ENCODE results near the gene ZCCHC8. TPM values are rescaled to one million over a fixed set of nuclear protein-coding genes. Genes with fewer than 3 reads are reported as not detected.

The ZCCHC8 gene
- total and polyA plus RNA-seq, 2 donors (not counting 3 experiments of a cell fraction or from before 2014, with no cell fraction given), result 10.0 to 24.4 TPM

- POLR2A ChIA-PET, result no interaction called here
- no peaks in the 10 kb centered on the region for H3K9me3 ChIP-seq (replicated peaks; ENCODE audit: control insufficient read depth, insufficient read depth, low read length)
- H2AFZ ChIP-seq (ENCODE audit: low read depth, low read length), result no peak overlapping the region
- intact Hi-C loops (cut with micrococcal nuclease), result no loop called here
- CTCF ChIA-PET, result interaction anchor here (1.5 to 4.6 kb wide), 3 partner anchors 27 to 44 kb away, joined by 5 to 41 read pairs (median 8); no protein-coding TSS in a partner anchor
- no peak overlapping the region for H3K4me2 ChIP-seq (ENCODE audit: insufficient read depth, low read length)
- no peaks in the 10 kb centered on the region for H4K20me1 ChIP-seq (replicated peaks; ENCODE audit: control insufficient read depth, extremely low read depth, insufficient read depth, low read length)
- no peak overlapping the region for H3K9ac ChIP-seq (replicated peaks; ENCODE audit: extremely low read depth, insufficient read depth, low read length)
- no peak for TF ChIP-seq MAX (IDR thresholded peaks at IDR 0.05; ENCODE audit: insufficient read depth, insufficient read length)
- TF ChIP-seq JUN (IDR thresholded peaks at IDR 0.05; ENCODE audit: borderline replicate concordance, insufficient read depth, insufficient read length, low read depth), result no peak
- no peak for TF ChIP-seq POLR2AphosphoS5 (IDR thresholded peaks at IDR 0.05; ENCODE audit: insufficient read depth, low read depth, low read length)
- TF ChIP-seq POLR2A (IDR thresholded peaks at IDR 0.05; ENCODE audit: low read depth, low read length), result no peak
- no peak for TF ChIP-seq EZH2 (IDR thresholded peaks at IDR 0.05; ENCODE audit: borderline replicate concordance, low read depth, low read length, severe bottlenecking)
- TF ChIP-seq CTCF (IDR thresholded peaks at IDR 0.05; ENCODE audit: extremely low read depth in 1 of 2, insufficient read depth in 1 of 2, low read depth in 1 of 2, low read length in 2 of 2), result no peak
- no peak for TF ChIP-seq MYC (IDR thresholded peaks at IDR 0.05; ENCODE audit: low read depth, low read length)
- TF ChIP-seq FOS (IDR thresholded peaks at IDR 0.05; ENCODE audit: borderline replicate concordance, insufficient read depth, low read length), result no peak
- no peak for TF ChIP-seq GATA2 (IDR thresholded peaks at IDR 0.05; ENCODE audit: insufficient read depth, insufficient read length, low read depth, low read length)
- no peaks in the 10 kb centered on the region for H3K27me3 ChIP-seq (ENCODE audit: control insufficient read depth in 2 of 2, insufficient read depth in 2 of 2, low read length in 2 of 2)
- no peak overlapping the region for H3K27ac ChIP-seq (ENCODE audit: insufficient read depth, low read depth, low read length)
- H3K4me1 ChIP-seq (ENCODE audit: control insufficient read depth, extremely low read depth, insufficient read depth, low read length), result peaks cover 10% of the 10 kb centered on the region
- no peaks in the 10 kb centered on the region for H3K9me1 ChIP-seq (replicated peaks; ENCODE audit: control insufficient read depth, extremely low read depth, insufficient read depth, low read length)
- no TSS peak for BruUV-seq (replicated peaks)
- DNase-seq (ENCODE audit: low read depth, low spot score) (no peak), FAIRE-seq (no peak)
- H3K79me2 ChIP-seq (ENCODE audit: control insufficient read depth, insufficient read depth, low read length), result no peaks in the 10 kb centered on the region
- no peak overlapping the region for H3K4me3 ChIP-seq (replicated peaks in 1 of 3; ENCODE audit: insufficient read depth in 1 of 3, low read depth in 1 of 3, low read length in 3 of 3)
- dilution Hi-C loops (cut with MboI; ENCODE audit: extremely low pct_ligation_motif_present, low sequenced_read_pairs), result no loop called here
- H3K36me3 ChIP-seq (ENCODE audit: control insufficient read depth in 2 of 2, extremely low read depth in 1 of 2, insufficient read depth in 2 of 2, low read length in 2 of 2), result no peaks in the 10 kb centered on the region
Measured at GRCh38 chr12:122427403-122427802, 73.3 kb downstream of the ZCCHC8 start.
